Activated T-helper 17 cell treated with anti-CD3 and anti-CD28 coated beads, Interleukin-2, amount 50 U/mL, for 72 hours (primary cell): ENCODE data around the gene TET1. TPM values are rescaled to one million over a fixed set of nuclear protein-coding genes. Genes with fewer than 3 reads are reported as not detected.
"Not testable (repeated sequence)": the region's sequence is repeated elsewhere in the genome, so short reads cannot be mapped to it uniquely, and the experiment has no call there.

Experiments used
- ATAC-seq: fragments of 150-1000 bp; cut with Tn5 transposase; replicated peaks from 2 replicates; pipeline ENCODE4 v1.10.0; 2021; ENCODE audit warnings: mild to moderate bottlenecking, moderate library complexity
- H3K27ac Mint-ChIP-seq: one replicate; pipeline ENCODE4 v1.8.0; 2022; ENCODE audit warnings: mixed read lengths
- H3K27me3 Mint-ChIP-seq: one replicate; pipeline ENCODE4 v1.8.0; 2022; ENCODE audit warnings: mixed read lengths
- H3K36me3 Mint-ChIP-seq: one replicate; pipeline ENCODE4 v1.8.0; 2022; ENCODE audit warnings: low read depth, mild to moderate bottlenecking, mixed read lengths
- H3K4me1 Mint-ChIP-seq: one replicate; pipeline ENCODE4 v1.8.0; 2022; ENCODE audit warnings: mixed read lengths
- H3K4me3 Mint-ChIP-seq: one replicate; pipeline ENCODE4 v1.8.0; 2022; ENCODE audit warnings: mild to moderate bottlenecking, mixed read lengths
- H3K9me3 Mint-ChIP-seq: one replicate; pipeline ENCODE4 v1.8.0; 2022; ENCODE audit warnings: mixed read lengths
- total RNA-seq, 2 donors: library from RNA; stranded (reverse); gene quantifications; one replicate each; pipeline ENCODE4 v1.2.3, GENCODE V29; 2022

Gene TET1
- total RNA-seq, 2 donors from 2014 or later, result 0.86 to 0.87 TPM

DNA sequence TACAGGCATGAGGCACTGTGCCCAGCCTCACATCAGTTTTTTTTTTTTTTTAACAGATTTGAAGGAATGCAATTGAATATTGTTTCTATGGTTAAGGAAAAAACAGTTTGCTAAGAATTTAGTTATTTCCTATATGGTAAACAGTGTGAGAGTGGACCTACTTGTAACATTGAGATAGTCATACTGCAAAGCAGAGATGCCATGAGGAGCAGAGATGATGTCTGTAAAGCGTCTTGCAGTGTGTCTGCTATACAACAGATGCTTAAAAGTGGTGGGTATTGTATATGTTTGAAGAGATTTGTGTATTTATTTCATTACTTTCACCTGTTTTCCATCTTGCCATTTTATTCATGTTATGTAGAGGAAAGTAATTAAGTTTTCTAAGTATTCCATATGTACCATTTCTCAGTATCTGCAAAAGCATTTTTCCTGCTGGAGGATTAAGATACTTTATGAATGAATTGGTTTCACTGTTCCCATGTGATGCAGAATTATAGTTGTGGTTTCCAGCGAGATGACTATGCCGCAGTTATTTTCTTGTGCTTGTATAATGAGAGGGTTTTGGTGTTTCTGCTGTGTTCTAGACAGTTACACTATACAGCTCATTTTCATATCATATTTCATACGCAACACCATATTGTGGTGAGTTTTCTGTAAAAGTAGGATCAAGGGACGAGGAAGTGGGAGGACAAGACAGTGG is 26.6 kb downstream of the TET1 start:
- Mint-ChIP-seq H3K4me3 (no peak overlapping the region), H3K27me3 (no peaks in the 10 kb centered on the region), H3K4me1 (peaks cover 8% of the 10 kb centered on the region), H3K36me3 (no peaks in the 10 kb centered on the region), H3K9me3 (no peaks in the 10 kb centered on the region), H3K27ac (no peak overlapping the region)
- ATAC-seq, result peak; percentile 77

DNA sequence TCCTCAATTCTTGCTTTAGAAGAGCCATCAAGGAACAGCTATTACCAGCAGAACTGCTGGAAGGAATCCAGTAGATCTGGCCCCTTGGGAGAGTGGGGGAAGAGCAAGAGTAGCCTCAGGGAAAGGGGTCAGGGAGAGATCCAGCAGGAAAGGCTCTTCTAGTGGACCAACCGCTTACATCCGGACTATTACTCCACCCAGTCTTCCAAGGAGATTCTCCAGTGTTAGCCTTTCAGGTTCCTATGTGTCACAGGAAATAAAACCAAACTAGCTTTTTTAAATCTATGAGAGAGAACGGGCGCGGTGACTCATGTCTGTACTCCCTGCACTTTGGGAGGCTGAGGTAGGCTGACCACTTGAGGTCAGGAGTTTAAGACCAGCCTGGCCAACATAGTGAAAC is 34.3 kb downstream of the TET1 start:
- no peaks in the 10 kb centered on the region for H3K27me3 Mint-ChIP-seq
- H3K4me3 Mint-ChIP-seq, result no peak overlapping the region
- no peak overlapping the region for H3K27ac Mint-ChIP-seq
- no peaks in the 10 kb centered on the region for H3K36me3 Mint-ChIP-seq
- H3K4me1 Mint-ChIP-seq, result no peaks in the 10 kb centered on the region
- ATAC-seq, result no peak
- no peaks in the 10 kb centered on the region for H3K9me3 Mint-ChIP-seq

DNA sequence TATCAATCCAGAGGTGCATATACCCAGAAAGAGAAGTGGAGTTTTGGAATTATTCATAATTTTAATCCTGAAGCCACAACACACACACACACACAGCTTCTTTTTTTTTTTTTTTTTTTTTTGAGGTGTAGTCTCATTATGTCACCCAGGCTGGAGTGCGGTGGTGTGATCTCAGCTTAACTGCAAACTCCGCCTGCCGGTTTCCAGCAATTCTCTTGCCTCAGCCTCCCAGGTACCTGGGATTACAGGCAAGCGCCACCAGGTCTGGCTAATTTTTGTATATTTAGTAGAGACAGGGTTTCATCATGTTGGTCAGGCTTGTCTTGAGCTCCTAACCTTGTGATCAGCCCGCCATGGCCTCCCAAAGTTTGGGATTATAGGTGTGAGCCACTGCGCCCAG is 35.4 kb downstream of the TET1 start:
- Mint-ChIP-seq H3K36me3 (no peaks in the 10 kb centered on the region), H3K27ac (no peak overlapping the region), H3K4me1 (peaks cover 5% of the 10 kb centered on the region), H3K9me3 (no peaks in the 10 kb centered on the region), H3K4me3 (no peak overlapping the region), H3K27me3 (no peaks in the 10 kb centered on the region)
- no peak for ATAC-seq

DNA sequence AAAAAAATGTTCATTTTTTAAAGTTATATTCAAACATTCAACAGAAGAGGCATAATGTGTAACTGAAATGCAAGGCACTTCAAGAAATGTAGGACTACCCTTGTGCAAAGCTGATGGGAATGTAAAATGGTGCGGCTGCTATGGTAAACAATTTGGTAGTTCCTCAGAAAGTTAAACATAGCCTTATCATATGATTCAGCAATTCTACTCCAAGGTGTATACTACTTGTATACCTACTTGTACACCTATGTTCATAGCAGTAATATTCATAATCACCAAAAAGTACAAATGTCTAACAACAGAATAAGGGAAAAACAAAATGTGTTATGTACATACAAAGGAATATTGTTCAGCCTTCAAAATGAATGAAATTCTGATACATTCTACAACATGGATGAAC is 37.3 kb downstream of the TET1 start:
- ATAC-seq, result no peak
- Mint-ChIP-seq H3K9me3 (no peaks in the 10 kb centered on the region), H3K27ac (no peak overlapping the region), H3K4me3 (no peak overlapping the region), H3K4me1 (peaks cover 17% of the 10 kb centered on the region), H3K27me3 (no peaks in the 10 kb centered on the region), H3K36me3 (no peaks in the 10 kb centered on the region)

DNA sequence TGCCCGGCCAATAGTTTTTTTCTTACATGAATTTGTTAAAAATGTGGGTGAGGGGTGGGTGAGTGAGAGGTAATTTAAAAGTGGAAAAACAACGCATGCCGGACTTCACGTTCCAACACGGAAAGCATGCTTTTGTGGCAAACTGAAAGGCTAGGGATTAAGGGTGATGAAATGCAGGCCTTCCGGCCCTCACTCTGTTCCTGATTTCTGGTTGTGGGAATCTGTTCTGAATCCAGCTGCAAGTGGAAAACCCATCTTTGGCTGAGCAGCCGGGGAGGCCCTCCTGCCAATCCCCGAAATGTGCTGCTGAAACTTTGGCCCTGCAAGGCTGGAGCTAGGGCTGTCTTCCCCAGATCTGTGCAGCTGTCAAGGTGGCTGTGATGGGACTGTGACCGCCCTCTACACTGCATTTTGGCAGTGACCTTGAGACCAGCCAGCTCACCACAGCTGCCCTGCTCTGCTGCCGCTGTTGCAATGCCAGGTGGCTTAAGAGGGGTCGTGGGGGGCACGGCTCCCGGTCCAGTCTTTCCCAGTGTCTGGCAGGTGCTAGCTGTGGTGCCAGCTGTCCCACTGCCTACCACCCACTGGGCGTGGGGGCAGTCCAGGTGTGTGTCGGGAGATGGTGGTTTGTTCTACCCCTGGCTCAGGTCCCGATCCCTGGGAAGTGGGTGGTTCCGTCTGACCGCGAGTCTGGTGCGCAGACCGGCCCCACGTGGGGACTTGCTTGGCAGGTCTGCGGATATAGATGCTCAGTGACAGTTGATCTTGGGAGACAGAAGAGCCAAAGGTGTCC is 39.0 kb downstream of the TET1 start:
- no peaks in the 10 kb centered on the region for H3K36me3 Mint-ChIP-seq
- H3K27me3 Mint-ChIP-seq, result no peaks in the 10 kb centered on the region
- no peak for ATAC-seq
- peak overlapping the region; percentile 91 for H3K4me3 Mint-ChIP-seq
- no peak overlapping the region for H3K27ac Mint-ChIP-seq
- no peaks in the 10 kb centered on the region for H3K9me3 Mint-ChIP-seq
- peaks cover 18% of the 10 kb centered on the region for H3K4me1 Mint-ChIP-seq

DNA sequence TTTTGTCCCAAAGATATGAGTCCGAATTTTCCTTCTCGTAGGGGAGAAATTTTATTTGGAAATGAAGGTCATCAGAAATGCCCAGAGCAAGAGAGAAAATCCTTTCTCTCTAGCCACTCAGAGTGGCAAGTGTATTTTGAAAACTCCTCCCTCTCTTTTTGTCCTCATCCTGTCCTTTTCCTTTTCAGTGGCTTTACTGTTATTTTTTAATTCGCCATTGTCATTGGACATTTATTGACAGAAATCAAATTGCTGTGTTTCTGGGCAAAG is 39.6 kb downstream of the TET1 start:
- H3K4me3 Mint-ChIP-seq, result peak overlapping the region; percentile 91
- no peaks in the 10 kb centered on the region for H3K36me3 Mint-ChIP-seq
- H3K27ac Mint-ChIP-seq, result peak overlapping the region; percentile 87
- ATAC-seq, result no peak
- H3K4me1 Mint-ChIP-seq, result peaks cover 18% of the 10 kb centered on the region
- H3K27me3 Mint-ChIP-seq, result no peaks in the 10 kb centered on the region
- H3K9me3 Mint-ChIP-seq, result no peaks in the 10 kb centered on the region

DNA sequence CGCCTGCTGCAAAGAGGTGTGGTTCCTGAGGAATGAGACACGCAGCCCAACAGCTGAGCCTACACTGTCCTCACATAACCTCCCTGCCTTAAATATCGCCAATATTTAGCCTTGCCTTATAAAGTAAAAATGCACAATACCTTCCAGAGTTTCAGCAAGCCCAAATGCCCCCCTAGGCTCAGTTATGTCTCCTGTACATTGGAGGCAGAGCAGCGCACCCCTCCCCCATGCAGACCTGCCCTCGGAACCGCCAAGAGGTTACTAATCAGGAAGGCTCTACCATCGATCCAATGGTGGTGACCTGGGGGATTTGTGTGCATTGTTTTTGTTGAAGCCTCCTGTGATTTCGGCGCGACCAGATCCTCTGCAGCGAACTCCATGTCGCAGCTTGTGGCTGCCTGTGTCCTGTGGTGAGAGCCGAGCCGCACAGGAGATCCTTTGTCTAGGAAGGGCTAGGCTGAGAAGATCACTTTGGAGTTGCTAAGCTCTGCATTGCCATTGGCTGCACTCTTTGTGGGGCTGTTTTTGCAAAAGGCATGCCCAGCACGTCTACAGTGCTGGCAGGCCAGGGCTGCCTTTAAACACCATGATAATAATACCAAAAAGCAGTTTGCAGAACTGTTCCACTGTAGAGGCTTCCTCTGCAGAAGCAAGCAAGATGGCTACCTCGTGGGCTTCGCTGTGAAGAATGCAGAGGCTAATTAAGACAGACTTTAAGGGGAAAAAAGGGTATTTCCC is 40.1 kb downstream of the TET1 start:
- no peaks in the 10 kb centered on the region for H3K27me3 Mint-ChIP-seq
- H3K27ac Mint-ChIP-seq, result peak overlapping the region; percentile 87
- peak overlapping the region; percentile 91 for H3K4me3 Mint-ChIP-seq
- ATAC-seq, result peak; percentile 89
- H3K4me1 Mint-ChIP-seq, result peaks cover 18% of the 10 kb centered on the region
- no peaks in the 10 kb centered on the region for H3K9me3 Mint-ChIP-seq
- no peaks in the 10 kb centered on the region for H3K36me3 Mint-ChIP-seq

DNA sequence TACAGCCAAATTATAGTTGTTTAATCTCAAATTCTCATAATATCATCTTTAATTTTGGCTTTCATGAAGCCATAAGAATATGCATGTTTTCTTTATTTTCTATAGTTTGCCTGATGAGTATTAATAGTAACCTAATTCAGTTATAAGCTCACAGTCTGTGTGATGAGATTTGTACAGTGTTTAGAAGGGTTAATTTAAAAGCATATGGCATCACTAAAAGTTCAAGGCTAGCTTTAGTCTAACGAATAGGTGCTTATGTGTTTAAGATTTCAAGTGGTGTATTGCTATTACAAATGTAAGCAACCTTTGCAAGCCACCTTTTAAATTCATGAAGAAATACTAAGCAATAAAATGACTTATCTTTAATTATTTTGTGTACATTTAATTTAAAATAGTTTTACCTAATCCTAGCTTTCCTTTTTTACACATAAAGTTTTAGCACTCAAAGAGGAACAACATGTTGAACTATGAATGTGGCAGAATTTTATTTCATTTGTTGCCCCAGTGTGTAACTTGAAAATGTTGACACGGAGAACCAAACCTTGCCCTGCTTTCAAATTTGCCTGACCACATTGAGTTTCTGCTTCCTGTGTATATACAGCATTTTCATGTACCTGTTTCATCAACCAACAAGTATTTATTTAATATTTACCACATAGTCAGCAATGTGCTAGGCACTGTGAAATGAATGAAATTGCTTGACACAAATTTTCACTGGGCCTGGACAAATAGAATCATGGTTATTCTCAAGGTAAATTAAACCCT is 41.5 kb downstream of the TET1 start:
- Mint-ChIP-seq H3K36me3 (no peaks in the 10 kb centered on the region), H3K4me3 (peak overlapping the region; percentile 91), H3K27me3 (no peaks in the 10 kb centered on the region), H3K27ac (no peak overlapping the region), H3K9me3 (no peaks in the 10 kb centered on the region), H3K4me1 (peaks cover 18% of the 10 kb centered on the region)
- ATAC-seq, result no peak

DNA sequence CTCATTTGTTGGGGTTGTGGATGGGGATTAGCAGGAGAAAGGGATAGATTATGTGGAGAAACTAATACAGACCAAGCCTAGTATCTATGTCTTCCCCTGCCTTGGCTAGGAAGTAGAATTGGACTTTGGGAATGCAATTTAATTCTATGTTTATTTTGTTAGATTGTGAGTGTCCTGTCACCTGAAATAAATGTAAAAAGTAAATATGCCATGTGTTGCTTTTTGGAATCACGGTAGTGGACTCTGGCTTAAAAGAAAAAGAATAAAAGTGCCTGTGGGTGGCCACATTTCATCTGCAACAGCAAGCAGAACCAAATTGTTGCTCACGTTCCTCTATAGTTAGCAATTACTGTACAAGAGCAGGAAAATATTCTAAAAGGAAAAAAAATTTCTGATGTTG is 42.3 kb downstream of the TET1 start:
- H3K36me3 Mint-ChIP-seq, result no peaks in the 10 kb centered on the region
- no peak for ATAC-seq
- peaks cover 18% of the 10 kb centered on the region for H3K4me1 Mint-ChIP-seq
- H3K27me3 Mint-ChIP-seq, result no peaks in the 10 kb centered on the region
- peak overlapping the region; percentile 91 for H3K4me3 Mint-ChIP-seq
- H3K9me3 Mint-ChIP-seq, result no peaks in the 10 kb centered on the region
- no peak overlapping the region for H3K27ac Mint-ChIP-seq

DNA sequence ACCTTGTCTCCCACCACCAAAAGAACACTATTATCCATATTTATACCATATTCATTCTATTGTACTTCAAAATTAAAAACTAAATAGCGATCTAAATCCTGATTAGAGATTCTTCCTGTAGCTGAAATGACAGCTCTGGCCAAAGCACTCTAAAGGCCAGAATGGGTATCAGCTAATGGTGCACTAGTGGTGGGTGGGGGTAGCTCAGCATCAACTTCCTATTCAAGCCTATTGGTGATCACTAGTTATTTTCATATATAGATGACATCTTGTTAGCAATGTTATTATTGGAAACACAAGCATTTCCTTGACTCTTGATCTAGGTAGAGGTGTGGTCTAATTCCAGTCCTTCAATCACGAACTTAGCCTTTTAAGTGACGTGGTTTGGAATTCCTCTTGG is 43.6 kb downstream of the TET1 start:
- Mint-ChIP-seq H3K27me3 (no peaks in the 10 kb centered on the region), H3K36me3 (no peaks in the 10 kb centered on the region), H3K9me3 (no peaks in the 10 kb centered on the region), H3K27ac (no peak overlapping the region), H3K4me1 (peaks cover 18% of the 10 kb centered on the region), H3K4me3 (no peak overlapping the region)
- ATAC-seq, result no peak

DNA sequence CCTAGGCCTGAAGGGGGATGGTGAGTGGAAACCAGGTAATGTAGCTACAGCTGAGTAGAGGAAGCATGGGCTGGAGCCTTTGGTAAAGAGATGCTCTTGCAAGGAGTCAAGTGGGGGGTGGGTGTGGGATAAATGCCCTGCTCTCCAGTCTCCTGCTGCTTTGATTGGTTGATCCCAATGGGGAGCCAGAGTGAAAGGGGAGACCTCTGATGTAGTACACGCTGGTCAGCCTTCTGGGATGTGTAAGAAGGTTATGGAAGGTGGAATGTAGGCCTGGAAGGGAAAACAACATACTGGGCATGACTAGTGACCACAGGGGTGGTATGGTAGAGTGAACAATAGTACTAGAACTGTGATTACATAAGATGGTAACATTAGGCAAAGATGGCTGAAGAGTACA is 44.3 kb downstream of the TET1 start:
- H3K36me3 Mint-ChIP-seq, result no peaks in the 10 kb centered on the region
- H3K27me3 Mint-ChIP-seq, result no peaks in the 10 kb centered on the region
- no peak overlapping the region for H3K4me3 Mint-ChIP-seq
- H3K9me3 Mint-ChIP-seq, result no peaks in the 10 kb centered on the region
- no peak overlapping the region for H3K27ac Mint-ChIP-seq
- peaks cover 18% of the 10 kb centered on the region for H3K4me1 Mint-ChIP-seq
- ATAC-seq, result no peak

DNA sequence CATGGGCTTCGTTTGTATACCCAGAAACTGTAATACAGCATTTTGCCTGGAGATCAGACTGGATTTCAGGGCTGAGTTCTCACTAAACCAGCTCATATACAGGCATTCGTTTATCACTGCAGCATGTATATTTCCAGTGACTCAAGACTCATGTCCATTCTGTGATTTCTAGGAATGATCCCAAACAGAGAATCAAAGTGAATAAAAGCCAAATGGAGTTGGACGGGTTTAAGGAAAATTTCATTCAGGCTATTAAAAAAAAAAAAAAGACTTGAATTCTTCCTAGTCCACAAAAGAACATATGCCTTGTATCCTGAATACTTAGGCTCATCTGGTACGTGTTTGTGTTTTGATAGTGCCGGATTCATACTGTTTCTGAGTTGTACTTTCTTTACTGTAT is 46.8 kb downstream of the TET1 start:
- Mint-ChIP-seq H3K4me3 (no peak overlapping the region), H3K9me3 (no peaks in the 10 kb centered on the region), H3K4me1 (peaks cover 6% of the 10 kb centered on the region), H3K36me3 (no peaks in the 10 kb centered on the region), H3K27ac (no peak overlapping the region), H3K27me3 (no peaks in the 10 kb centered on the region)
- no peak for ATAC-seq

DNA sequence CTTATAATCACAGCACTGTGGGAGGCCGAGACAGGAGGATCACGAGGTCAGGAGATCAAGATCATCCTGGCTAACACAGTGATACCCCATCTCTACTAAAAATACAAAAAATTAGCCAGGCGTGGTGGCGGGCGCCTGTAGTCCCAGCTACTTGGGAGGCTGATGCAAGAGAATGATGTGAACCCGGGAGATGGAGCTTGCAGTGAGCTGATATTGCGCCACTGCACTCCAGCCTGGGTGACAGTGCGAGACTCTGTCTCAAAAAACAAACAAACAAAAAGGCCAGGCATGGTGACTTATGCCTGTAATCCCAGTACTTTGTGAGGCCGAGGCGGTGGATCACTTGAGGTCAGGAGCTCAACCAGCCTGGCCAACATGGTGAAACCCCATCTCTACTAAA is 49.9 kb downstream of the TET1 start:
- not testable (repeated sequence) for H3K27ac Mint-ChIP-seq, ATAC-seq, H3K4me3 Mint-ChIP-seq, H3K36me3 Mint-ChIP-seq, H3K4me1 Mint-ChIP-seq, H3K9me3 Mint-ChIP-seq, H3K27me3 Mint-ChIP-seq

DNA sequence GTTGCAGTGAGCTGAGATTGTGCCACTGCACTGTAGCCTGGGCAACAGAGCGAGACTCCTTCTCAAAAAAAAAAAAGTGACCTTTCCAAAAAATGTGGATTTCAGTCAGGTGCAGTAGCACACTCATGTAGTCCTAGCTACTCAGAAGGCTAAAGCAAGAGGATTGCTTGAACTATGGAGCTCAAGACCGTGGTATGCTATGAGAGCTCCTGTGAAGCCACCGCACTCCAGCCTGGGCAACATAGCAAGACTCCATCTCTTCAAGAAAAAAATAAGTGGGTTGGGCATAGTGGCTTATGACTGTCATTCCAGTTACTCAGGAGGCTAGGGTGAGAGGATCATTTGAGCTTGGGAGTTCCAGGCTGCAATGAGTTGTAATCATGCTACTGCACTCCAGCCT is 51.1 kb downstream of the TET1 start:
- no peaks in the 10 kb centered on the region for H3K4me1 Mint-ChIP-seq
- H3K27me3 Mint-ChIP-seq, result no peaks in the 10 kb centered on the region
- no peak overlapping the region for H3K4me3 Mint-ChIP-seq
- no peak overlapping the region for H3K27ac Mint-ChIP-seq
- no peaks in the 10 kb centered on the region for H3K36me3 Mint-ChIP-seq
- H3K9me3 Mint-ChIP-seq, result no peaks in the 10 kb centered on the region
- no peak for ATAC-seq
